B cell (primary cell): ENCODE measurements around the gene PPL. TPM values are rescaled to one million over a fixed set of nuclear protein-coding genes. Genes with fewer than 3 reads are reported as not detected.

Experiments used
- ATAC-seq: fragments of 200-7000 bp; cut with Tn5 transposase; one replicate; pipeline ENCODE4 v1.10.0; 2021; ENCODE audit warnings: low read depth, mild to moderate bottlenecking, moderate number of reproducible peaks, moderate library complexity
- CTCF ChIA-PET: fragments of 350-600 bp; sonication (Branson Sonifier 250); formaldehyde crosslinking; loops from one replicate; lab custom pipeline; 2021; ENCODE audit warnings: antibody characterized with exemption, inconsistent platforms; lab: Charles Lee
- POLR2A ChIA-PET: fragments of 350-600 bp; sonication (Branson Sonifier 250); formaldehyde crosslinking; loops from one replicate; lab custom pipeline; 2021; ENCODE audit warnings: antibody characterized with exemption; lab: Charles Lee
- DNase-seq: peaks from one replicate; pipeline ENCODE4 v3.0.0; 2013
- H2AFZ ChIP-seq: 2 replicates; pipeline ENCODE4 v1.6.1; 2012; ENCODE audit warnings: mild to moderate bottlenecking, low read depth, low read length; ENCODE audit not compliant: insufficient read depth, poor library complexity, severe bottlenecking
- H3K27ac ChIP-seq, 2 donors: 1 replicate in 1 of 2; 2 replicates in 1 of 2; pipeline ENCODE4 v1.5.1; 2012 to 2013; ENCODE audit warnings: low read length in 2 of 2, mild to moderate bottlenecking in 2 of 2, moderate library complexity in 1 of 2
- H3K27me3 ChIP-seq, 4 experiments: fragments of 200-600 bp in 1 of 4; sonication (generic) in 1 of 4; replicated peaks in 1 of 4; 1 replicate in 2 of 4; 2 replicates in 2 of 4; pipeline versions ENCODE4 v1.6.1 to v1.7.0; 2013 to 2016; ENCODE audit warnings: low read length in 3 of 4, mild to moderate bottlenecking in 2 of 4, mixed read lengths in 1 of 4, moderate library complexity in 1 of 4; ENCODE audit not compliant: insufficient read depth in 4 of 4, control insufficient read depth in 3 of 4; ENCODE audit errors: control extremely low read depth in 1 of 4
- H3K36me3 ChIP-seq, 2 experiments: replicated peaks in 1 of 2; 1 replicate in 1 of 2; 2 replicates in 1 of 2; pipeline versions ENCODE4 v1.6.1 to v1.7.1; 2013; ENCODE audit warnings: low read length in 1 of 2; ENCODE audit not compliant: insufficient read depth in 2 of 2, control insufficient read depth in 1 of 2; ENCODE audit errors: control extremely low read depth in 1 of 2, extremely low read depth in 1 of 2
- H3K4me1 ChIP-seq, 2 donors: fragments of 200-600 bp in 1 of 2; sonication (generic) in 1 of 2; 1 replicate in 1 of 2; 2 replicates in 1 of 2; pipeline versions ENCODE4 v1.5.1 to v1.6.1; 2013 to 2017; ENCODE audit warnings: low read length in 2 of 2; ENCODE audit not compliant: control insufficient read depth in 2 of 2, insufficient read depth in 2 of 2
- H3K4me2 ChIP-seq: replicated peaks from 2 replicates; pipeline ENCODE3; 2012; ENCODE audit warnings: mild to moderate bottlenecking, low read depth, low read length; ENCODE audit not compliant: poor library complexity, severe bottlenecking
- H3K4me3 ChIP-seq, 5 experiments: fragments of 200-600 bp in 1 of 5; sonication (generic) in 1 of 5; 1 replicate in 3 of 5; 2 replicates in 2 of 5; pipeline versions ENCODE4 v1.5.1 to v1.7.0; 2011 to 2016; ENCODE audit warnings: low read length in 4 of 5, mild to moderate bottlenecking in 4 of 5, low read depth in 2 of 5, control low read depth in 1 of 5, moderate library complexity in 1 of 5; ENCODE audit not compliant: insufficient read depth in 1 of 5; ENCODE audit errors: control extremely low read depth in 1 of 5, extremely low read depth in 1 of 5
- H3K79me2 ChIP-seq: fragments of 200-600 bp; sonication (generic); one replicate; pipeline ENCODE4 v1.6.0; 2016; ENCODE audit warnings: low read length; ENCODE audit not compliant: control insufficient read depth, insufficient read depth
- H3K9ac ChIP-seq: fragments of 200-600 bp; sonication (generic); 2 replicates; pipeline ENCODE4 v1.6.1; 2017; ENCODE audit warnings: mild to moderate bottlenecking, low read length, moderate library complexity
- H3K9me3 ChIP-seq, 3 donors: one replicate each; pipeline versions ENCODE4 v1.6.1 to v1.7.1; 2013; ENCODE audit warnings: low read length in 2 of 3; ENCODE audit not compliant: control insufficient read depth in 2 of 3, insufficient read depth in 1 of 3; ENCODE audit errors: control extremely low read depth in 1 of 3
- H4K20me1 ChIP-seq: 2 replicates; pipeline ENCODE4 v1.6.0; 2012; ENCODE audit warnings: mild to moderate bottlenecking, low read length; ENCODE audit not compliant: insufficient read depth, control insufficient read depth, poor library complexity, severe bottlenecking
- H3K27ac Mint-ChIP-seq: one replicate; pipeline ENCODE4 v1.8.0; 2021; ENCODE audit warnings: mixed read lengths
- H3K27me3 Mint-ChIP-seq: one replicate; pipeline ENCODE4 v1.8.0; 2021; ENCODE audit warnings: mixed read lengths
- H3K4me1 Mint-ChIP-seq: one replicate; pipeline ENCODE4 v1.8.0; 2021; ENCODE audit warnings: mixed read lengths
- H3K4me3 Mint-ChIP-seq: one replicate; pipeline ENCODE4 v1.8.0; 2021; ENCODE audit warnings: mixed read lengths
- H3K9me3 Mint-ChIP-seq: one replicate; pipeline ENCODE4 v1.8.0; 2022; ENCODE audit warnings: mixed read lengths; ENCODE audit not compliant: insufficient read depth
- EZH2 ChIP-seq: IDR thresholded peaks from 2 replicates; pipeline ENCODE4 v1.6.1; 2012; ENCODE audit warnings: borderline replicate concordance, low read depth, mild to moderate bottlenecking, moderate library complexity, low read length; ENCODE audit not compliant: insufficient read depth, poor library complexity, severe bottlenecking
- WGBS: methylation state at CpG from one replicate; pipeline ENCODE4 v1.1.5; 2013; ENCODE audit warnings: missing lambda C conversion rate; ENCODE audit not compliant: insufficient coverage; 5-methylcytosine and 5-hydroxymethylcytosine counted together
- intact Hi-C: fragments of 100-400 bp; cut with micrococcal nuclease; formaldehyde crosslinking; loops from one replicate; pipeline ENCODE4 v1.10.0; 2022
- polyA minus RNA-seq: library from RNA; depleted of rRNA, polyadenylated mRNA; stranded (reverse); fragments of >200 nt; gene quantifications from 2 replicates; pipeline ENCODE4 v1.2.3, GENCODE V29; 2012
- polyA plus RNA-seq: library from polyadenylated mRNA; depleted of rRNA; stranded (reverse); fragments of >200 nt; gene quantifications from 2 replicates; pipeline ENCODE4 v1.2.3, GENCODE V29; 2012
- total RNA-seq, 2 donors: library from RNA; stranded (reverse); fragments of 120-200 nt in 1 of 2; gene quantifications; 1 replicate in 1 of 2; 2 replicates in 1 of 2; pipeline versions ENCODE4 v1.2.3 to v1.2.4, GENCODE V29; 2013 to 2022
- TF ChIP-seq, protein P1 (sequence below): fragments of 200-600 bp; IDR thresholded peaks from one replicate; pipeline ENCODE4 v1.8.0; 2022; ENCODE audit warnings: antibody characterized with exemption, mild to moderate bottlenecking

PPL gene
- total RNA-seq (not detected in 2 replicates), polyA plus RNA-seq (0.07 TPM in 1 of 2 replicates, not detected in the other), polyA minus RNA-seq (0.07 TPM in 1 of 2 replicates, not detected in the other)
- 0.02 TPM for total RNA-seq (2013)

- ATAC-seq (peak; percentile 61), DNase-seq (peak; percentile 27)
- peaks cover 12 to 15% of the 10 kb centered on the region in 2 donors for H3K4me1 ChIP-seq
- intact Hi-C loops = no loop called here
- H3K4me2 ChIP-seq = peak within 1 kb of the TSS; percentile 79
- TF ChIP-seq, protein P1, sequence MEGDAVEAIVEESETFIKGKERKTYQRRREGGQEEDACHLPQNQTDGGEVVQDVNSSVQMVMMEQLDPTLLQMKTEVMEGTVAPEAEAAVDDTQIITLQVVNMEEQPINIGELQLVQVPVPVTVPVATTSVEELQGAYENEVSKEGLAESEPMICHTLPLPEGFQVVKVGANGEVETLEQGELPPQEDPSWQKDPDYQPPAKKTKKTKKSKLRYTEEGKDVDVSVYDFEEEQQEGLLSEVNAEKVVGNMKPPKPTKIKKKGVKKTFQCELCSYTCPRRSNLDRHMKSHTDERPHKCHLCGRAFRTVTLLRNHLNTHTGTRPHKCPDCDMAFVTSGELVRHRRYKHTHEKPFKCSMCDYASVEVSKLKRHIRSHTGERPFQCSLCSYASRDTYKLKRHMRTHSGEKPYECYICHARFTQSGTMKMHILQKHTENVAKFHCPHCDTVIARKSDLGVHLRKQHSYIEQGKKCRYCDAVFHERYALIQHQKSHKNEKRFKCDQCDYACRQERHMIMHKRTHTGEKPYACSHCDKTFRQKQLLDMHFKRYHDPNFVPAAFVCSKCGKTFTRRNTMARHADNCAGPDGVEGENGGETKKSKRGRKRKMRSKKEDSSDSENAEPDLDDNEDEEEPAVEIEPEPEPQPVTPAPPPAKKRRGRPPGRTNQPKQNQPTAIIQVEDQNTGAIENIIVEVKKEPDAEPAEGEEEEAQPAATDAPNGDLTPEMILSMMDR = no peak
- no peak for TF ChIP-seq EZH2
- H3K27ac ChIP-seq = no peak within 1 kb of the TSS
- POLR2A ChIA-PET = no interaction called here
- H3K4me3 ChIP-seq = peak within 1 kb of the TSS in 3 of 5 experiments; percentile 9 to 57 (median 34)
- H3K4me3 Mint-ChIP-seq = peak within 1 kb of the TSS; percentile 76
- no peaks in the 10 kb centered on the region for H4K20me1 ChIP-seq
- H3K9me3 Mint-ChIP-seq = no peaks in the 10 kb centered on the region
- H3K36me3 ChIP-seq = no peaks in the 10 kb centered on the region
- H3K79me2 ChIP-seq = no peaks in the 10 kb centered on the region
- H2AFZ ChIP-seq = peak within 1 kb of the TSS; percentile 5
- H3K27me3 Mint-ChIP-seq = peaks cover 39% of the 10 kb centered on the region
- peaks cover 0 to 43% (median 10%) of the 10 kb centered on the region in 4 experiments for H3K27me3 ChIP-seq
- peaks cover 11% of the 10 kb centered on the region for H3K4me1 Mint-ChIP-seq
- CTCF ChIA-PET = no interaction called here
- H3K27ac Mint-ChIP-seq = no peak within 1 kb of the TSS
- WGBS = 8% methylated on average over 76 of the region's 76 CpGs
- H3K9me3 ChIP-seq = no peaks in the 10 kb centered on the region
- peak within 1 kb of the TSS; percentile 49 for H3K9ac ChIP-seq
Measured at GRCh38 chr16:4936991-4937781, at the start of gene PPL. PPL (minus strand) TSS chr16:4937148; CDS start chr16:4937045, 103 bp downstream.
